ENCODE data around the gene HAUS5. TPM values are rescaled to one million over a fixed set of nuclear protein-coding genes. Genes with fewer than 3 reads are reported as not detected.
"Not testable (repeated sequence)": the region's sequence is repeated elsewhere in the genome, so short reads cannot be mapped to it uniquely, and the experiment has no call there.

The HAUS5 gene
- total RNA-seq, 1 experiment from 2014 or later: 32.9 TPM

DNA sequence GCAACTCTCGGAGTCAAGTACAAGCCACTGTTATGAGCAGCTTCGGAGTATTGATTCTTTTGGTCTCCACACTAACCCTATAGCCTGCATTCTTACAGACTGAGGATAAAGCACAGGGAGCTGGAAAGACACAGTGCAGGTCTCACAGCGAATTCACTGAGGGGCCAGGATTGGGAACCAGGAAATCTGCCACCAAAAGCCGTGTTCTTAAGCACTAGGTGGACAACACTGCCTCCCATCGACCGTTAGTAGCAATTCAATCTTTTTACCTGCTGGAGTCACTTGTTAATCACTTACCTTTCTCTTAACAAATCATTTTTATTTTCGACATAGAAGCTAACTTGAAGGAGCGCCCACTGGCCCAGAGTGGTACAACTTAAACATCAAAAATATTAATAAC is 20.3 kb upstream of the HAUS5 start:
- no peaks in the 10 kb centered on the region for H3K9me3 Mint-ChIP-seq
- no peak overlapping the region for H2BK20ac ChIP-seq (ENCODE audit: low read depth, low read length, poor library complexity, severe bottlenecking)
- H3K36me3 Mint-ChIP-seq (ENCODE audit: insufficient read depth in 1 of 3, low read depth in 3 of 3): no peaks in the 10 kb centered on the region
- H3K23ac ChIP-seq (ENCODE audit: insufficient read length, low read depth, low read length): no peak overlapping the region
- no peaks in the 10 kb centered on the region for H3K23me2 ChIP-seq (ENCODE audit: insufficient read length, low read depth, low read length, poor library complexity, severe bottlenecking)
- no peak overlapping the region for H3K14ac ChIP-seq (ENCODE audit: insufficient read depth, low read length)
- H3K56ac ChIP-seq (ENCODE audit: insufficient read length, low read depth, low read length): no peak overlapping the region
- no peak overlapping the region for H3K27ac ChIP-seq (ENCODE audit: insufficient read length, low read depth, low read length)
- peaks cover 23% of the 10 kb centered on the region for H3K27me3 Mint-ChIP-seq (ENCODE audit: low read depth)
- no peak overlapping the region for H2AK5ac ChIP-seq (ENCODE audit: insufficient read length, low read length)
- H3K4me2 ChIP-seq (ENCODE audit: insufficient read depth, insufficient read length, low read length): no peak overlapping the region
- TF ChIP-seq, protein P1, sequence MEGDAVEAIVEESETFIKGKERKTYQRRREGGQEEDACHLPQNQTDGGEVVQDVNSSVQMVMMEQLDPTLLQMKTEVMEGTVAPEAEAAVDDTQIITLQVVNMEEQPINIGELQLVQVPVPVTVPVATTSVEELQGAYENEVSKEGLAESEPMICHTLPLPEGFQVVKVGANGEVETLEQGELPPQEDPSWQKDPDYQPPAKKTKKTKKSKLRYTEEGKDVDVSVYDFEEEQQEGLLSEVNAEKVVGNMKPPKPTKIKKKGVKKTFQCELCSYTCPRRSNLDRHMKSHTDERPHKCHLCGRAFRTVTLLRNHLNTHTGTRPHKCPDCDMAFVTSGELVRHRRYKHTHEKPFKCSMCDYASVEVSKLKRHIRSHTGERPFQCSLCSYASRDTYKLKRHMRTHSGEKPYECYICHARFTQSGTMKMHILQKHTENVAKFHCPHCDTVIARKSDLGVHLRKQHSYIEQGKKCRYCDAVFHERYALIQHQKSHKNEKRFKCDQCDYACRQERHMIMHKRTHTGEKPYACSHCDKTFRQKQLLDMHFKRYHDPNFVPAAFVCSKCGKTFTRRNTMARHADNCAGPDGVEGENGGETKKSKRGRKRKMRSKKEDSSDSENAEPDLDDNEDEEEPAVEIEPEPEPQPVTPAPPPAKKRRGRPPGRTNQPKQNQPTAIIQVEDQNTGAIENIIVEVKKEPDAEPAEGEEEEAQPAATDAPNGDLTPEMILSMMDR (conservative IDR thresholded peaks at IDR 0.05): peak; percentile 81
- no peaks in the 10 kb centered on the region for H3K4me1 ChIP-seq (ENCODE audit: insufficient read depth, low read length)
- H3K9ac ChIP-seq (ENCODE audit: extremely low read depth, insufficient read length, low read length): no peak overlapping the region
- H2BK15ac ChIP-seq (ENCODE audit: low read depth, low read length): no peak overlapping the region
- no peak overlapping the region for H4K91ac ChIP-seq (ENCODE audit: insufficient read length, low read depth, low read length)
- no CpG with 5 or more reads among the region's 8 CpGs for WGBS (ENCODE audit: extremely low coverage, insufficient read length, low lambda C conversion rate)
- H2BK5ac ChIP-seq (ENCODE audit: insufficient read length, low read length): no peak overlapping the region
- no peak overlapping the region for H3K18ac ChIP-seq (ENCODE audit: insufficient read length, low read depth, low read length)
- no peak overlapping the region for H2BK12ac ChIP-seq (ENCODE audit: insufficient read length, low read depth, low read length)
- H4K8ac ChIP-seq (replicated peaks; ENCODE audit: insufficient read length, low read depth, low read length): no peak overlapping the region
- no peak overlapping the region for H4K5ac ChIP-seq (ENCODE audit: insufficient read length, low read depth, low read length)
- H3K79me1 ChIP-seq (ENCODE audit: insufficient read depth, low read depth, low read length, poor library complexity, severe bottlenecking): no peaks in the 10 kb centered on the region
- no peak overlapping the region for H3K4me3 Mint-ChIP-seq
- no peak overlapping the region for H2BK120ac ChIP-seq (ENCODE audit: low read depth, low read length, poor library complexity, severe bottlenecking)
- no peak overlapping the region for H2AFZ ChIP-seq (ENCODE audit: low read length)
- no peaks in the 10 kb centered on the region for H3K79me2 ChIP-seq (ENCODE audit: insufficient read depth, low read length)
- H4K20me1 ChIP-seq (ENCODE audit: control insufficient read depth, insufficient read depth, insufficient read length): no peaks in the 10 kb centered on the region
- H3K4me1 Mint-ChIP-seq: peaks cover 0 to 2% of the 10 kb centered on the region in 2 experiments; a peak in 1 of 4 replicates
- DNase-seq: peak; percentile 64
- H3K4ac ChIP-seq (ENCODE audit: low read depth, low read length): no peak overlapping the region
- no peaks in the 10 kb centered on the region for H3K27me3 ChIP-seq (ENCODE audit: insufficient read depth, low read length)
- H3K27ac Mint-ChIP-seq: no peak overlapping the region
- no peaks in the 10 kb centered on the region for H3K9me3 ChIP-seq (ENCODE audit: control insufficient read depth, low read depth, low read length)
- no peak overlapping the region for H3T11ph ChIP-seq (ENCODE audit: low read length)

DNA sequence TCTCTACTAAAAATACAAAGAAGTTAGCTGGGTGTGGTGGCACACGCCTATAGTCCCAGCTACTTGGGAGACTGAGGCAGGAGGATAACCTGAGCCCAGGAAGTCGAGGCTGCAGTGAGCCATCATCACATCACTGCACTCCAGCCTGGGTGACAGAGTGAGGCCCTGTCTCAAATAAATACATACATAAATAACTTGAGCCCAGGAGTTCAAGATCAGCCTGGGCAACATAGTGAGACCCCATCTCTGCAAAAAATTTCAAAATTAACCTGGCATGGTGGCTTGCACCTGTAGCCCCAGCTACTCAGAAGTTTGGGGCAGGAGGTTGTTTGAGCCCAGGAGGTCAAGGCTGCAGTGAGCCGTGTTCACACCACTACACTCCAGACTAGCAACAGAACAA is 17.5 kb upstream of the HAUS5 start:
- H2BK20ac ChIP-seq (ENCODE audit: low read depth, low read length, poor library complexity, severe bottlenecking); H2BK12ac ChIP-seq (ENCODE audit: insufficient read length, low read depth, low read length); DNase-seq; H2BK5ac ChIP-seq (ENCODE audit: insufficient read length, low read length); H3K23me2 ChIP-seq (ENCODE audit: insufficient read length, low read depth, low read length, poor library complexity, severe bottlenecking); H2BK15ac ChIP-seq (ENCODE audit: low read depth, low read length); H3K36me3 Mint-ChIP-seq (ENCODE audit: insufficient read depth in 1 of 3, low read depth in 3 of 3); H3K4me1 ChIP-seq (ENCODE audit: insufficient read depth, low read length); H2AFZ ChIP-seq (ENCODE audit: low read length); H3K4me2 ChIP-seq (ENCODE audit: insufficient read depth, insufficient read length, low read length); H4K8ac ChIP-seq (replicated peaks; ENCODE audit: insufficient read length, low read depth, low read length); H3K4me3 Mint-ChIP-seq; H2BK120ac ChIP-seq (ENCODE audit: low read depth, low read length, poor library complexity, severe bottlenecking); H3K18ac ChIP-seq (ENCODE audit: insufficient read length, low read depth, low read length); H3K27ac Mint-ChIP-seq; H4K91ac ChIP-seq (ENCODE audit: insufficient read length, low read depth, low read length); H3K79me1 ChIP-seq (ENCODE audit: insufficient read depth, low read depth, low read length, poor library complexity, severe bottlenecking); H4K20me1 ChIP-seq (ENCODE audit: control insufficient read depth, insufficient read depth, insufficient read length); H3K27ac ChIP-seq (ENCODE audit: insufficient read length, low read depth, low read length); H4K5ac ChIP-seq (ENCODE audit: insufficient read length, low read depth, low read length); H3K4ac ChIP-seq (ENCODE audit: low read depth, low read length); H3K9ac ChIP-seq (ENCODE audit: extremely low read depth, insufficient read length, low read length); H3K56ac ChIP-seq (ENCODE audit: insufficient read length, low read depth, low read length); H3K4me1 Mint-ChIP-seq; H3K9me3 Mint-ChIP-seq; H3K14ac ChIP-seq (ENCODE audit: insufficient read depth, low read length); H3K27me3 ChIP-seq (ENCODE audit: insufficient read depth, low read length); H2AK5ac ChIP-seq (ENCODE audit: insufficient read length, low read length); H3T11ph ChIP-seq (ENCODE audit: low read length); H3K79me2 ChIP-seq (ENCODE audit: insufficient read depth, low read length); H3K9me3 ChIP-seq (ENCODE audit: control insufficient read depth, low read depth, low read length); H3K23ac ChIP-seq (ENCODE audit: insufficient read length, low read depth, low read length): not testable (repeated sequence)
- WGBS (ENCODE audit: extremely low coverage, insufficient read length, low lambda C conversion rate): no CpG with 5 or more reads among the region's 3 CpGs
- peaks cover 22% of the 10 kb centered on the region for H3K27me3 Mint-ChIP-seq (ENCODE audit: low read depth)

Measured in H9 (cell line).